SK-N-SH (cell line): Measurements from ENCODE around the gene OSGIN1. TPM values are rescaled to one million over a fixed set of nuclear protein-coding genes. Genes with fewer than 3 reads are reported as not detected.

Source experiments
- CTCF ChIA-PET: fragments of 300-600, 350-600 bp; formaldehyde crosslinking; extraction: SDS; loops from one replicate; lab custom pipeline; 2021; lab: Yijun Ruan, JAX
- POLR2A ChIA-PET: fragments of 350-600 bp; sonication (Branson Sonifier 250); formaldehyde crosslinking; extraction: SDS; loops from one replicate; lab custom pipeline; 2020; ENCODE audit warnings: antibody characterized with exemption, inconsistent platforms; lab: Yijun Ruan, JAX
- DNase-seq: peaks from one replicate; pipeline ENCODE4 v3.0.0; 2012
- H2AFZ ChIP-seq: fragments of 200-600 bp; sonication (generic); 2 replicates; pipeline ENCODE4 v1.8.1; 2016; ENCODE audit warnings: antibody characterized with exemption, mild to moderate bottlenecking, low read depth
- H3F3A ChIP-seq: fragments of 200-600 bp; sonication (generic); replicated peaks from 2 replicates; pipeline ENCODE3; 2016; ENCODE audit warnings: antibody characterized with exemption, mild to moderate bottlenecking; ENCODE audit not compliant: insufficient read depth
- H3K27ac ChIP-seq, 2 experiments: fragments of 200-500 bp in 1 of 2; fragments of 200-600 bp in 1 of 2; sonication (Bioruptor generic) in 1 of 2; sonication (generic), shearing (Covaris generic) in 1 of 2; 2 replicates each; pipeline versions ENCODE4 v1.5.1 to v1.6.1; 2014 to 2016; ENCODE audit warnings: low read depth in 2 of 2, inconsistent platforms in 1 of 2, low read length in 1 of 2, mild to moderate bottlenecking in 1 of 2, mixed read lengths in 1 of 2
- H3K27me3 ChIP-seq: fragments of 200-600 bp; sonication (generic), shearing (Covaris generic); 2 replicates; pipeline ENCODE4 v1.6.1; 2016; ENCODE audit warnings: mixed run types; ENCODE audit not compliant: insufficient read depth
- H3K36me3 ChIP-seq, 2 experiments: fragments of 200-500 bp in 1 of 2; fragments of 200-600 bp in 1 of 2; sonication (Bioruptor generic) in 1 of 2; sonication (generic) in 1 of 2; replicated peaks in 1 of 2; 2 replicates each; pipeline versions ENCODE3 to v1.5.1; 2014 to 2016; ENCODE audit warnings: low read length in 1 of 2, mild to moderate bottlenecking in 1 of 2; ENCODE audit not compliant: insufficient read depth in 2 of 2, control insufficient read depth in 1 of 2
- H3K4me1 ChIP-seq, 2 experiments: fragments of 200-500 bp in 1 of 2; fragments of 200-600 bp in 1 of 2; sonication (Bioruptor generic) in 1 of 2; sonication (generic), shearing (Covaris generic) in 1 of 2; 2 replicates each; pipeline versions ENCODE4 v1.5.1 to v1.6.1; 2014 to 2016; ENCODE audit warnings: low read depth in 1 of 2, low read length in 1 of 2, mixed run types in 1 of 2; ENCODE audit not compliant: insufficient read depth in 2 of 2, control insufficient read depth in 1 of 2
- H3K4me2 ChIP-seq: fragments of 200-600 bp; sonication (generic), shearing (Covaris generic); 2 replicates; pipeline ENCODE4 v1.6.1; 2017; ENCODE audit warnings: mixed run types
- H3K4me3 ChIP-seq, 2 experiments: fragments of 200-500 bp in 1 of 2; fragments of 200-600 bp in 1 of 2; sonication (Bioruptor generic) in 1 of 2; sonication (generic), shearing (Covaris generic) in 1 of 2; 2 replicates each; pipeline versions ENCODE4 v1.5.1 to v1.8.1; 2014 to 2016; ENCODE audit warnings: low read depth in 2 of 2, inconsistent platforms in 1 of 2, low read length in 1 of 2, mild to moderate bottlenecking in 1 of 2, mixed read lengths in 1 of 2, moderate library complexity in 1 of 2
- H3K79me2 ChIP-seq: fragments of 200-600 bp; sonication (generic); 2 replicates; pipeline ENCODE4 v1.8.1; 2017; ENCODE audit warnings: mild to moderate bottlenecking; ENCODE audit not compliant: insufficient read depth
- H3K9ac ChIP-seq: fragments of 200-600 bp; sonication (generic); 2 replicates; pipeline ENCODE4 v1.6.1; 2017; ENCODE audit warnings: mixed run types
- H3K9me2 ChIP-seq: fragments of 200-600 bp; sonication (generic); 2 replicates; pipeline ENCODE4 v1.6.1; 2017; ENCODE audit warnings: mixed run types
- H3K9me3 ChIP-seq: fragments of 200-600 bp; sonication (generic); 2 replicates; pipeline ENCODE4 v1.6.1; 2017; ENCODE audit warnings: mixed run types, mild to moderate bottlenecking, moderate library complexity
- H4K20me1 ChIP-seq: fragments of 200-600 bp; sonication (generic); 2 replicates; pipeline ENCODE4 v1.6.1; 2017; ENCODE audit warnings: mild to moderate bottlenecking, mixed run types; ENCODE audit not compliant: insufficient read depth
- CHD2 ChIP-seq: fragments of 150-350 bp; IDR thresholded peaks from 2 replicates; pipeline ENCODE4 v1.6.1; 2018; ENCODE audit warnings: low read length; ENCODE audit not compliant: partially characterized antibody
- GABPA ChIP-seq: IDR thresholded peaks from 2 replicates; pipeline ENCODE4 v1.4.0; 2012; ENCODE audit warnings: low read depth, mild to moderate bottlenecking
- IRF3 ChIP-seq: fragments of 150-350 bp; IDR thresholded peaks from 2 replicates; pipeline ENCODE4 v1.6.1; 2016; ENCODE audit warnings: mild to moderate bottlenecking, low read depth, low read length
- JUND ChIP-seq: IDR thresholded peaks from 2 replicates; pipeline ENCODE4 v1.4.0; 2012
- POLR2AphosphoS5 ChIP-seq: IDR thresholded peaks from 2 replicates; pipeline ENCODE4 v1.6.1; 2012; ENCODE audit warnings: low read depth, low read length
- TAF1 ChIP-seq: IDR thresholded peaks from 2 replicates; pipeline ENCODE4 v1.6.1; 2012; ENCODE audit warnings: low read depth, mild to moderate bottlenecking, low read length, moderate library complexity, borderline replicate concordance
- YY1 ChIP-seq: IDR thresholded peaks from 2 replicates; pipeline ENCODE4 v1.4.0; 2012; ENCODE audit warnings: low read depth, mild to moderate bottlenecking
- ZBTB33 ChIP-seq: IDR thresholded peaks from 2 replicates; pipeline ENCODE4 v1.4.0; 2012; ENCODE audit warnings: low read depth, borderline replicate concordance
- WGBS: methylation state at CpG from one replicate; pipeline ENCODE4 v1.1.6; 2017; ENCODE audit warnings: low lambda C conversion rate; 5-methylcytosine and 5-hydroxymethylcytosine counted together
- polyA plus RNA-seq, 3 experiments: library from polyadenylated mRNA; depleted of rRNA; stranded (reverse); fragments of >200 nt; gene quantifications; 2 replicates each; pipeline ENCODE4 v1.2.3, GENCODE V29; 2012
- TF ChIP-seq, protein P1 (sequence below): IDR thresholded peaks from 2 replicates; pipeline ENCODE4 v1.6.1; 2012; ENCODE audit warnings: mild to moderate bottlenecking, low read depth, low read length, moderate library complexity
- TF ChIP-seq, protein P2 (sequence below): fragments of 150-350 bp; IDR thresholded peaks from 2 replicates; pipeline ENCODE4 v1.6.1; 2017; ENCODE audit warnings: antibody characterized with exemption, low read length, low read depth, borderline replicate concordance

OSGIN1 gene
- polyA plus RNA-seq, 1 of the 3 experiments (the other 2 are of a cell fraction), result 4.8 TPM

DNA sequence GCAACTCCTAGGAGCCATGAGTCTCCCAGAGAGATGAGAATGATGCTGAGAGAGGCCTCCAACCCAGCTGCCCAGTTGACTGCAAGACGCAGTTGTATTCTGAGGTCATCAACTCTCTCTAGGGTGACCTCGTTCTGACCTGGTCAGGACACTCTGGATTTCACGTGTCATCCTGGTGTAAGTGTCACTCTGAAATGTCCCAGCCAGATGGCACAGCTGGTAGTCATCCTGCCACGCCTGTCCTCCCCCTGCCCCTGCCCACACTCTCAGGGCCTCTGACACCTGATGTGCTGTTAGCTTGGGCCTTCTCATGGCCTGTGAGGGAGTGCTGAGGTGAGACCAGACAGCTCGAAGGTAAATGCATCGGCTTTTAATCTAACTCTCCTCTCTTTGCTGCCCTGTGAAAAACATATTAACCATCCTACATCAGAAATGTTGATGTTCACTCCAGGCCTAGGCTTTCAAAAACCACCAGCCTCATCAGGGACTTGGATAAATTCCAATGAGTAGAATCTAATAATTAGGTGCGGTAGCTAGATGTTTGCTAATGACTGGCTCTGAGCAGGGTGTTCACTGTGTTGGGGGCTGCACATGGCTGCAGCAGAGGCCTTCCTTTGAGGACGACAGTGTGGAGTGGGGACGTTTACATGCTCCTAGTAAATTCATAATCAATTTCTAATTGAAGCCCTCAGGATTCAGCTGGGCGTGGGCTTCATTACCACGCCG, 40.4 kb upstream of the OSGIN1 start:
- no peaks in the 10 kb centered on the region for H3K9me3 ChIP-seq
- no peak for TF ChIP-seq GABPA
- no peak for TF ChIP-seq ZBTB33
- no peak for TF ChIP-seq POLR2AphosphoS5
- no peak for TF ChIP-seq CHD2
- TF ChIP-seq IRF3, result no peak
- TF ChIP-seq, protein P1, sequence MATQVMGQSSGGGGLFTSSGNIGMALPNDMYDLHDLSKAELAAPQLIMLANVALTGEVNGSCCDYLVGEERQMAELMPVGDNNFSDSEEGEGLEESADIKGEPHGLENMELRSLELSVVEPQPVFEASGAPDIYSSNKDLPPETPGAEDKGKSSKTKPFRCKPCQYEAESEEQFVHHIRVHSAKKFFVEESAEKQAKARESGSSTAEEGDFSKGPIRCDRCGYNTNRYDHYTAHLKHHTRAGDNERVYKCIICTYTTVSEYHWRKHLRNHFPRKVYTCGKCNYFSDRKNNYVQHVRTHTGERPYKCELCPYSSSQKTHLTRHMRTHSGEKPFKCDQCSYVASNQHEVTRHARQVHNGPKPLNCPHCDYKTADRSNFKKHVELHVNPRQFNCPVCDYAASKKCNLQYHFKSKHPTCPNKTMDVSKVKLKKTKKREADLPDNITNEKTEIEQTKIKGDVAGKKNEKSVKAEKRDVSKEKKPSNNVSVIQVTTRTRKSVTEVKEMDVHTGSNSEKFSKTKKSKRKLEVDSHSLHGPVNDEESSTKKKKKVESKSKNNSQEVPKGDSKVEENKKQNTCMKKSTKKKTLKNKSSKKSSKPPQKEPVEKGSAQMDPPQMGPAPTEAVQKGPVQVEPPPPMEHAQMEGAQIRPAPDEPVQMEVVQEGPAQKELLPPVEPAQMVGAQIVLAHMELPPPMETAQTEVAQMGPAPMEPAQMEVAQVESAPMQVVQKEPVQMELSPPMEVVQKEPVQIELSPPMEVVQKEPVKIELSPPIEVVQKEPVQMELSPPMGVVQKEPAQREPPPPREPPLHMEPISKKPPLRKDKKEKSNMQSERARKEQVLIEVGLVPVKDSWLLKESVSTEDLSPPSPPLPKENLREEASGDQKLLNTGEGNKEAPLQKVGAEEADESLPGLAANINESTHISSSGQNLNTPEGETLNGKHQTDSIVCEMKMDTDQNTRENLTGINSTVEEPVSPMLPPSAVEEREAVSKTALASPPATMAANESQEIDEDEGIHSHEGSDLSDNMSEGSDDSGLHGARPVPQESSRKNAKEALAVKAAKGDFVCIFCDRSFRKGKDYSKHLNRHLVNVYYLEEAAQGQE, result no peak
- TF ChIP-seq JUND, result no peak
- TF ChIP-seq, protein P2, sequence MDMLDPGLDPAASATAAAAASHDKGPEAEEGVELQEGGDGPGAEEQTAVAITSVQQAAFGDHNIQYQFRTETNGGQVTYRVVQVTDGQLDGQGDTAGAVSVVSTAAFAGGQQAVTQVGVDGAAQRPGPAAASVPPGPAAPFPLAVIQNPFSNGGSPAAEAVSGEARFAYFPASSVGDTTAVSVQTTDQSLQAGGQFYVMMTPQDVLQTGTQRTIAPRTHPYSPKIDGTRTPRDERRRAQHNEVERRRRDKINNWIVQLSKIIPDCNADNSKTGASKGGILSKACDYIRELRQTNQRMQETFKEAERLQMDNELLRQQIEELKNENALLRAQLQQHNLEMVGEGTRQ, result no peak
- no peak for TF ChIP-seq YY1
- TF ChIP-seq TAF1, result no peak
- H4K20me1 ChIP-seq, result no peaks in the 10 kb centered on the region
- no peaks in the 10 kb centered on the region for H3F3A ChIP-seq
- H3K27me3 ChIP-seq, result no peaks in the 10 kb centered on the region
- H3K36me3 ChIP-seq, result peaks cover 3 to 57% of the 10 kb centered on the region in 2 experiments
- no peak for DNase-seq
- H3K4me1 ChIP-seq, result no peaks in the 10 kb centered on the region
- no peaks in the 10 kb centered on the region for H3K79me2 ChIP-seq
- 95% methylated on average over 8 of the region's 12 CpGs for WGBS
- no peaks in the 10 kb centered on the region for H3K9me2 ChIP-seq
- H3K4me2 ChIP-seq, result no peak overlapping the region
- H2AFZ ChIP-seq, result no peak overlapping the region
- H3K27ac ChIP-seq, result no peak overlapping the region
- CTCF ChIA-PET, result interaction anchor here (0.5 to 3.9 kb wide), 5 partner anchors 13 to 153 kb away, joined by 3 to 16 read pairs (median 7); no protein-coding TSS in a partner anchor
- H3K9ac ChIP-seq, result no peak overlapping the region
- H3K4me3 ChIP-seq, result no peak overlapping the region
- POLR2A ChIA-PET, result no interaction called here
